ENCODE measurements around the gene ARHGEF1. TPM values are rescaled to one million over a fixed set of nuclear protein-coding genes. Genes with fewer than 3 reads are reported as not detected.

Gene ARHGEF1
- total RNA-seq, 2 experiments from 2014 or later = 1,019 to 1,047 TPM

- CTCF ChIA-PET = interaction anchor here (1.7 kb wide), 1 partner anchor 48 kb away, joined by 3 read pairs; no protein-coding TSS in a partner anchor
- no peaks in the 10 kb centered on the region for H3K36me3 Mint-ChIP-seq (ENCODE audit: low read depth)
- H3K27ac Mint-ChIP-seq = no peak overlapping the region
These were observed 38.0 kb downstream of the ARHGEF1 start for GRCh38 chr19:41920882-41921576.

GRCh38 chr19:41921577-41922576 is 38.9 kb downstream of the ARHGEF1 start:
- POLR2A ChIA-PET = interaction anchor here (0.7 to 2.2 kb wide), 3 partner anchors 10 to 62 kb away, joined by 3 to 13 read pairs (median 3); no protein-coding TSS in a partner anchor

More at GRCh38 chr19:41920882-41921576, 38.0 kb downstream of the ARHGEF1 start:
- ATAC-seq (ENCODE audit: poor library complexity) (peak; percentile 33), DNase-seq (no peak)
- Mint-ChIP-seq H3K4me3 (peak overlapping the region; percentile 21), H3K27me3 (peaks cover 10% of the 10 kb centered on the region), H3K9me3 (no peaks in the 10 kb centered on the region), H3K4me1 (ENCODE audit: low read depth) (peaks cover 12% of the 10 kb centered on the region)
- H3K27ac ChIP-seq (ENCODE audit: low read depth in 1 of 2, low read length in 2 of 2) = no peak overlapping the region
- POLR2A ChIA-PET = interaction anchor here (2.2 kb wide), 1 partner anchor 34 kb away, joined by 13 read pairs; no protein-coding TSS in a partner anchor
- H3K4me3 ChIP-seq (ENCODE audit: low read length) = no peak overlapping the region
- H3K9me3 ChIP-seq (ENCODE audit: control insufficient read depth in 1 of 2, insufficient read depth in 1 of 2, low read length in 2 of 2) = no peaks in the 10 kb centered on the region
- no peaks in the 10 kb centered on the region for H3K36me3 ChIP-seq (ENCODE audit: insufficient read depth, low read length)
- intact Hi-C loops (cut with DNase I, micrococcal nuclease) = no loop called here
- no peak for TF ChIP-seq CTCF (IDR thresholded peaks at IDR 0.05)
- H3K4me1 ChIP-seq (ENCODE audit: insufficient read depth, low read length) = peaks cover 26% of the 10 kb centered on the region
- H3K27me3 ChIP-seq (ENCODE audit: control insufficient read depth in 1 of 2, insufficient read depth in 2 of 2, low read length in 2 of 2) = peaks cover 17 to 21% of the 10 kb centered on the region in 2 experiments

More at GRCh38 chr19:41921577-41922576, 38.9 kb downstream of the ARHGEF1 start:
- no peaks in the 10 kb centered on the region for H3K36me3 ChIP-seq (ENCODE audit: insufficient read depth, low read length)
- peaks cover 9 to 13% of the 10 kb centered on the region in 2 experiments for H3K27me3 ChIP-seq (ENCODE audit: control insufficient read depth in 1 of 2, insufficient read depth in 2 of 2, low read length in 2 of 2)
- H3K9me3 ChIP-seq (ENCODE audit: control insufficient read depth in 1 of 2, insufficient read depth in 1 of 2, low read length in 2 of 2) = no peaks in the 10 kb centered on the region
- Mint-ChIP-seq H3K4me3 (no peak overlapping the region), H3K27ac (no peak overlapping the region), H3K27me3 (peaks cover 10% of the 10 kb centered on the region), H3K36me3 (ENCODE audit: low read depth) (no peaks in the 10 kb centered on the region), H3K4me1 (ENCODE audit: low read depth) (peaks cover 12% of the 10 kb centered on the region), H3K9me3 (no peaks in the 10 kb centered on the region)
- peaks cover 18% of the 10 kb centered on the region for H3K4me1 ChIP-seq (ENCODE audit: insufficient read depth, low read length)
- intact Hi-C loops (cut with DNase I, micrococcal nuclease) = no loop called here
- CTCF ChIA-PET = interaction anchor here (1.7 kb wide), 1 partner anchor 49 kb away, joined by 3 read pairs; no protein-coding TSS in a partner anchor
- ATAC-seq (ENCODE audit: poor library complexity) (peak; percentile 48), DNase-seq (no peak)
- no peak overlapping the region for H3K27ac ChIP-seq (ENCODE audit: low read depth in 1 of 2, low read length in 2 of 2)
- no peak for TF ChIP-seq CTCF (IDR thresholded peaks at IDR 0.05)
- no peak overlapping the region for H3K4me3 ChIP-seq (ENCODE audit: low read length)

Data from CD4-positive, alpha-beta T cell (primary cell).